Keratinocyte (primary cell): ENCODE measurements around the gene EYS.

Experiments used
- CTCF ChIP-seq, 3 experiments: IDR thresholded peaks in 1 of 3; conservative IDR thresholded peaks in 1 of 3; optimal IDR thresholded peaks in 1 of 3; 2 replicates in 2 of 3; 3 replicates in 1 of 3; pipeline versions ENCODE3 to v1.5.1; 2011; ENCODE audit warnings: low read length in 3 of 3, mild to moderate bottlenecking in 3 of 3, moderate library complexity in 2 of 3, control low read depth in 1 of 3, inconsistent platforms in 1 of 3; ENCODE audit not compliant: insufficient read depth in 2 of 3; ENCODE audit errors: extremely low read depth in 1 of 3
- EZH2 ChIP-seq: IDR thresholded peaks from one replicate; pipeline ENCODE4 v1.6.1; 2012; ENCODE audit warnings: inconsistent platforms, mild to moderate bottlenecking, low read length, moderate library complexity

DNA sequence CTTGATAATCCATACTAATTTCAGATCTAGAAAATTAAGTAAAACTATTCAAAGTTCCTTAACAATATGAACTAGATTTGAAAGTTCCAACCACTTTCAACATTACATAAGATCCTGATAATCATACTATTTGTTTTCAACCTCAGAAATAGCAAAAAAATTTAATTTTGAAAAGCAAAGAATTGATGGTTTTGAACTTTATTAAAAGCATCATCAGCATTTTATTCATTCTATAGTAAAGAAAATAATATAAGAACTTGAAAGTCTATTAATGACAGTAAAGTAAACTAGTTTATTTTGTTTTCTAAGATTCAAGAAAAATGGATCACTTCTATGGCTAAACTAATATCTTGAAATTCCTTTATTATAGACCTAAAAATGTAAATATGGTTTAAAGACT lies 26.8 kb downstream of the EYS start:
- TF ChIP-seq EZH2 (no peak), CTCF (optimal IDR thresholded peaks at IDR 0.05 in 1 of 3, IDR thresholded peaks at IDR 0.05 in 1 of 3, conservative IDR thresholded peaks at IDR 0.05 in 1 of 3; ENCODE audit: extremely low read depth in 1 of 3, insufficient read depth in 2 of 3, low read length in 3 of 3) (no peak)
